ENCODE data around the gene ESRP2.

The ESRP2 gene

DNA sequence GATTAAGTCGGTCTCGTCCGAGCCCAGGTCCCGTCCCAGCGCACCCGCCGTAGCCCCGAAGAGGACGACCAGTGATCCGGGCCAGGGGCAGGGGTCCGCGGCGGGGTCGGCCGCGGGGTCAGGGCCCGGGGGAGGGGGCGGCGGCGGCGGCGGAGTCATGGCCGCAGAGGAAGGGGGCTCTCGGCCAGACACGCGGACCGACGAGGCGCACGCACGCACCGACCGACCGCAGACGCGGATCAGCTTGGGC lies at the start of gene ESRP2:
Gene ESRP2 (minus strand): TSS at position 241 of the 250 bp plus-strand sequence. CDS start 82 bp downstream, at position 159.
- TF ChIP-seq, protein P1, sequence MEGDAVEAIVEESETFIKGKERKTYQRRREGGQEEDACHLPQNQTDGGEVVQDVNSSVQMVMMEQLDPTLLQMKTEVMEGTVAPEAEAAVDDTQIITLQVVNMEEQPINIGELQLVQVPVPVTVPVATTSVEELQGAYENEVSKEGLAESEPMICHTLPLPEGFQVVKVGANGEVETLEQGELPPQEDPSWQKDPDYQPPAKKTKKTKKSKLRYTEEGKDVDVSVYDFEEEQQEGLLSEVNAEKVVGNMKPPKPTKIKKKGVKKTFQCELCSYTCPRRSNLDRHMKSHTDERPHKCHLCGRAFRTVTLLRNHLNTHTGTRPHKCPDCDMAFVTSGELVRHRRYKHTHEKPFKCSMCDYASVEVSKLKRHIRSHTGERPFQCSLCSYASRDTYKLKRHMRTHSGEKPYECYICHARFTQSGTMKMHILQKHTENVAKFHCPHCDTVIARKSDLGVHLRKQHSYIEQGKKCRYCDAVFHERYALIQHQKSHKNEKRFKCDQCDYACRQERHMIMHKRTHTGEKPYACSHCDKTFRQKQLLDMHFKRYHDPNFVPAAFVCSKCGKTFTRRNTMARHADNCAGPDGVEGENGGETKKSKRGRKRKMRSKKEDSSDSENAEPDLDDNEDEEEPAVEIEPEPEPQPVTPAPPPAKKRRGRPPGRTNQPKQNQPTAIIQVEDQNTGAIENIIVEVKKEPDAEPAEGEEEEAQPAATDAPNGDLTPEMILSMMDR (IDR thresholded peaks at IDR 0.05; ENCODE audit: control extremely low read depth, extremely low read depth, low read depth, missing control alignments): no peak
- POLR2A ChIA-PET: no interaction called here
- CTCF ChIA-PET: interaction anchor here (4.0 kb wide), 1 partner anchor 25 kb away, joined by 21 read pairs; no protein-coding TSS in a partner anchor

DNA sequence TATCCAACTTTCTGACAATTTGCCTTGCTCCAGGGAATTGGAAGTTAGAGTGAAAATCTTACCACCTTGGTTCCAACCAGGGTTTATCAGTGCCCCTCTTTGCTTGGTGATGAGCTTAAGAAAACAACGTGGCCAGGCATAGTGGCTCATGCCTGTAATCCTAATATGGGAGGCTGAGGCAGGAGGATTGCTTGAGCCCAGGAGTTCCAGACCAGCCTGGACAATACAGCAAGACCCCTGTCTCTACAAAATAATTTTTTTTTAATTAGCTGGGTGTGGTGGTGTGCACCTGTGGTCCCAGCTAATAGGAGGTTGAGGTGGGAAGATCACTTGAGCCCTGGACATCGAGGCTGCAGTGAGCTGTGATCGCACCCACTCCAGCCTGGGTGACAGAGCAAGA lies 49.8 kb upstream of the ESRP2 start:
- ChIA-PET CTCF (interaction anchor here (1.3 to 15.4 kb wide), 10 partner anchors 10 to 47 kb away, joined by 3 to 268 read pairs (median 7); partner anchors contain the start of gene SLC7A6), POLR2A (no interaction called here)
- no peak for DNase-seq (ENCODE audit: extremely low spot score)
- TF ChIP-seq, protein P1 (IDR thresholded peaks at IDR 0.05; ENCODE audit: control extremely low read depth, extremely low read depth, low read depth, missing control alignments): no peak

More for the DNA sequence above, at the start of gene ESRP2:
- no peak for DNase-seq (ENCODE audit: extremely low spot score)

DNA sequence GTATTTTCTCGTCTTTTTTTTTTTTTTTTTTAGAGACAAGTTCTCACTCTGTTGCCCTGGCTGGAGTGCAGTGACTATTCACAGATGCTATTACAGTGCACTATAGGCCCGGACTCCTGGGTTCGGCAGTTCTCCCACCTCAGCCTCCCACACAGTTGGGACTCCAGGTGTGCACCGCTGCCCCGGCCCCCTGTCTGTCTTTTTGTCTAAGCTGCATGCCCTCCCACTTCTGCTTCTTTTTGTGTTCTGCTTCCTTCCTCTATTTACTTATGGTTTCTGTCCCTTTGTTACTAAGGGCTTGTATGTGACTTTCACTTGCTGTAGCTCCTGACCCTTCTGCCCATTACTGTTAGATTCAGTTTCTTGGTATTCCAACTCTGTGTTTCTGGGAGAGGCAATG lies 48.9 kb upstream of the ESRP2 start:
- peak; percentile 74 for DNase-seq (ENCODE audit: extremely low spot score)
- TF ChIP-seq, protein P1 (IDR thresholded peaks at IDR 0.05; ENCODE audit: control extremely low read depth, extremely low read depth, low read depth, missing control alignments): no peak
- ChIA-PET CTCF (interaction anchor here (0.8 to 15.4 kb wide), 11 partner anchors 9 to 48 kb away, joined by 3 to 268 read pairs (median 8); partner anchors contain the start of gene SLC7A6), POLR2A (interaction anchor here (0.6 to 1.3 kb wide), 3 partner anchors 13 to 537 kb away, joined by 4 to 6 read pairs (median 4); partner anchors contain the start of genes PRMT7 and SLC7A6OS)

DNA sequence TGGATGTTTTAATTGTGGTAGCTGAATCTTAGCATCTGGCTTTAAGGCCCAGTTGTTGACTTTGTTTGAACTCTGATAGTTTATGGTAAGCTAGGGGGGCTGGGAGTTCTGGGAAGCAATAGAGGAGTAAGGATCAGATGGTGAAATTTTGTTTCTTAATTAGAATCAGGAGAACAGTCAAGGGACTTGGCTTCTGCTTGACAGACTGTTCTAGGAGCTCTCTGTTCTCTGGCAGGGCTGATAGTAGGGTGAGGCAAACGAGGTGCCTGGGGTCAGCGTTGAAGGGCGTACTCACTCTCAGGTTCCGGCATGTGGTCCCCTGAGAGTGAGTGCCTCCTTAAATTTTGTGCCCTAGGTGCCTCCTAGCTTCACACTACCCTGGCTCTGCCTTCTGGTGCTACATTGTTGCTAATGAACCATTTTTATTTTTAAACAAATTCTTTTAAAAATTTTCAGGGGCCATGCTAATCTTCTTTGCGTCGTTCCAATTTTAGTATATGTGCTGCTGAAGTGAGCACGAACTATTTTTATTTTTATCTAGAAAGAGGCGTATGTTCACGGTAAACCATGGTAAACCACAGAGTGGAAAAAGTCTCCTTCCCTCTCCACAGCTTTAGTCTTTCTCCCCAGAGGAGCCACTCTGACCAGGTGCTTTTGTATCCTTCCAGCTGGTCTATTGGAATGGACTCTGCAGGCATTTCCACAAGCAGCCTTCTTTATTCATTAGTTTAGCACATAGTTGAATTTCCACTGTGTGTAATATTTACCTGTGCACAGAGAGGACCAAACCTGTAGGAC lies 48.1 kb upstream of the ESRP2 start:
- DNase-seq (ENCODE audit: extremely low spot score): peak; percentile 56
- POLR2A ChIA-PET: interaction anchor here (0.6 to 1.3 kb wide), 6 partner anchors 12 to 536 kb away, joined by 3 to 6 read pairs (median 4); partner anchors contain the start of genes PRMT7, SLC7A6 and SLC7A6OS
- CTCF ChIA-PET: interaction anchor here (0.7 to 15.4 kb wide), 11 partner anchors 9 to 46 kb away, joined by 3 to 268 read pairs (median 8); partner anchors contain the start of gene SLC7A6

DNA sequence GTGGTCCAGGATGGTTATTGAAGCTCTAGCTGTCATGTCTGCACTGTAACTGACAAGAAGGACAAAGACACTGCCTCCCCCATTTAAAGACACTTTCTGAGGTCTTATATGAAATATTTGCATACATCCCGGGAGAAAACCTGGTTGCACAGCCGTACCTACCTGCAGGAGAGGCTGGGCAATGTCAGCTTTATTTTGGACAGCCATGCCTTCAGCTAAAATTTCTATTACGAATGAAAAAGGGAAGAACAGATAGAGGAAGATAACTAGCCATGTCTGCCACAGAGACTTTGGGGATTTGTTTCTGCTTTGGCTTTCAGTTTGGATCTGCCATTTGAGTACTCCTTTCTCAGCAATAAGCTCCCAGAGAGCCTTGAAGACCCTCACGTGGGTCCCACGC lies 47.4 kb upstream of the ESRP2 start:
- DNase-seq (ENCODE audit: extremely low spot score): no peak
- CTCF ChIA-PET: interaction anchor here (0.7 to 15.4 kb wide), 10 partner anchors 11 to 212 kb away, joined by 3 to 268 read pairs (median 8); partner anchors contain the start of gene SLC7A6
- POLR2A ChIA-PET: interaction anchor here (1.0 to 1.2 kb wide), 2 partner anchors 18 to 19 kb away, joined by 3 to 4 read pairs; partner anchors contain the start of gene SLC7A6

More for the DNA sequence above, 48.1 kb upstream of the ESRP2 start:
- TF ChIP-seq, protein P1 (IDR thresholded peaks at IDR 0.05; ENCODE audit: control extremely low read depth, extremely low read depth, low read depth, missing control alignments): no peak

DNA sequence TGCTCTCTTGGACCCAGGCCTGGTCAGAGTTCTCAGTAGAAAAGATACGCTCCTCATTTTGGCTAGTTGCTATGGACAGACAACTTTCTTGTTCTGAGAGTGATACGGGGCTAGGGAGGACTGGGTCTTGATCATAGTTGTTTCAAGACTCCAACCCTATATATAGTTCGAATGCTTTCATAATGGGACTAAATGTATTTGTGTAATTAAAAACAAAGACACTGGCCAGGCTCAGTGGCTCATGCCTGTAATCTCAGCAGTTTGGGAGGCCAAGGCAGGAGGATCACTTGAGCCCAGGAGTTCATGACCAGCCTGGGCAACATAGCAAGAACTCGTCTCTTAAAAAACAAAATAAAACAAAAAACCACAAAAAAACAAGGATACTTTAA lies 46.1 kb upstream of the ESRP2 start:
- DNase-seq (ENCODE audit: extremely low spot score): no peak
- ChIA-PET POLR2A (no interaction called here), CTCF (interaction anchor here (4.5 to 15.4 kb wide), 4 partner anchors 13 to 47 kb away, joined by 26 to 268 read pairs (median 92); partner anchors contain the start of gene SLC7A6)
- TF ChIP-seq, protein P1 (IDR thresholded peaks at IDR 0.05; ENCODE audit: control extremely low read depth, extremely low read depth, low read depth, missing control alignments): no peak

More for the DNA sequence above, 47.4 kb upstream of the ESRP2 start:
- TF ChIP-seq, protein P1 (IDR thresholded peaks at IDR 0.05; ENCODE audit: control extremely low read depth, extremely low read depth, low read depth, missing control alignments): no peak

All from GM10248 (cell line).